ENCODE results near the gene PDK3.

Gene PDK3

GRCh38 chrX:24465532-24465865, 413 bp downstream of the PDK3 start:
- no peak for TF ChIP-seq CTCF (conservative IDR thresholded peaks at IDR 0.05)
- peak overlapping the region; percentile 62 for H3K27ac ChIP-seq

GRCh38 chrX:24466025-24466424, 939 bp downstream of the PDK3 start:
- no peak for TF ChIP-seq CTCF (conservative IDR thresholded peaks at IDR 0.05)
- H3K27ac ChIP-seq = no peak overlapping the region

GRCh38 chrX:24468245-24468644, 3.2 kb downstream of the PDK3 start:
- TF ChIP-seq CTCF (conservative IDR thresholded peaks at IDR 0.05) = no peak
- no peak overlapping the region for H3K27ac ChIP-seq

GRCh38 chrX:24471808-24472207, 6.7 kb downstream of the PDK3 start:
- H3K27ac ChIP-seq = no peak overlapping the region
- no peak for TF ChIP-seq CTCF (conservative IDR thresholded peaks at IDR 0.05)

- no peak overlapping the region for H3K27ac ChIP-seq
- no peak for TF ChIP-seq CTCF (conservative IDR thresholded peaks at IDR 0.05)
These were observed 10.4 kb downstream of the PDK3 start for GRCh38 chrX:24475480-24475879.

GRCh38 chrX:24478509-24478908, 13.4 kb downstream of the PDK3 start:
- no peak for TF ChIP-seq CTCF (conservative IDR thresholded peaks at IDR 0.05)
- H3K27ac ChIP-seq = no peak overlapping the region

GRCh38 chrX:24479924-24480323, 14.8 kb downstream of the PDK3 start:
- H3K27ac ChIP-seq = no peak overlapping the region
- TF ChIP-seq CTCF (conservative IDR thresholded peaks at IDR 0.05) = no peak

- no peak for TF ChIP-seq CTCF (conservative IDR thresholded peaks at IDR 0.05)
- no peak overlapping the region for H3K27ac ChIP-seq
These were observed 15.3 kb downstream of the PDK3 start for GRCh38 chrX:24480400-24480865.
